ENCODE data around the gene VDAC2.

GRCh38 chr10:75243426-75243825 is 32.8 kb downstream of the VDAC2 start:
- no peak for TF ChIP-seq CTCF (IDR thresholded peaks at IDR 0.05)
- no peak for TF ChIP-seq ATF3 (CRISPR knock-in tag; conservative IDR thresholded peaks at IDR 0.05)
- TF ChIP-seq USF1 (CRISPR knock-in tag; IDR thresholded peaks at IDR 0.05), result no peak
- TF ChIP-seq NR1H2 (CRISPR knock-in tag; IDR thresholded peaks at IDR 0.05), result no peak
- no peak for TF ChIP-seq ETV6 (CRISPR knock-in tag; IDR thresholded peaks at IDR 0.05)
- no peak for TF ChIP-seq ATF2 (CRISPR knock-in tag; IDR thresholded peaks at IDR 0.05; ENCODE audit: borderline replicate concordance, low read depth)
- TF ChIP-seq MYBL2 (CRISPR knock-in tag; IDR thresholded peaks at IDR 0.05), result no peak
- TF ChIP-seq MAX (CRISPR knock-in tag; IDR thresholded peaks at IDR 0.05), result no peak
- TF ChIP-seq CBFB (CRISPR knock-in tag; IDR thresholded peaks at IDR 0.05; ENCODE audit: low read depth), result no peak
- TF ChIP-seq USF2 (CRISPR knock-in tag; IDR thresholded peaks at IDR 0.05), result no peak
- no peak for TF ChIP-seq NFYB (CRISPR knock-in tag; conservative IDR thresholded peaks at IDR 0.05; ENCODE audit: low read depth)
- TF ChIP-seq ESRRA (CRISPR knock-in tag; IDR thresholded peaks at IDR 0.05; ENCODE audit: borderline replicate concordance), result no peak
- TF ChIP-seq SOX15 (CRISPR knock-in tag; IDR thresholded peaks at IDR 0.05), result no peak
- no peak for TF ChIP-seq E2F1 (CRISPR knock-in tag; IDR thresholded peaks at IDR 0.05)
